Peyer's patch (tissue), 4 donors: ENCODE measurements around the gene CTXN2.

Source experiments
- POLR2A ChIP-seq, 2 donors: fragments of 450-650 bp; IDR thresholded peaks; one replicate each; pipeline ENCODE4 v1.5.1; 2017; ENCODE audit warnings: antibody characterized with exemption in 2 of 2, mild to moderate bottlenecking in 2 of 2, moderate library complexity in 2 of 2
- TF ChIP-seq, protein P1 (sequence below), 6 experiments: fragments of 450-650 bp in 4 of 6; fragments of 200-600 bp in 2 of 6; sonication (generic) in 1 of 6; IDR thresholded peaks; one replicate each; pipeline ENCODE4 v1.5.1; 2017 to 2019; ENCODE audit warnings: antibody characterized with exemption in 6 of 6, mild to moderate bottlenecking in 3 of 6, moderate library complexity in 1 of 6

DNA sequence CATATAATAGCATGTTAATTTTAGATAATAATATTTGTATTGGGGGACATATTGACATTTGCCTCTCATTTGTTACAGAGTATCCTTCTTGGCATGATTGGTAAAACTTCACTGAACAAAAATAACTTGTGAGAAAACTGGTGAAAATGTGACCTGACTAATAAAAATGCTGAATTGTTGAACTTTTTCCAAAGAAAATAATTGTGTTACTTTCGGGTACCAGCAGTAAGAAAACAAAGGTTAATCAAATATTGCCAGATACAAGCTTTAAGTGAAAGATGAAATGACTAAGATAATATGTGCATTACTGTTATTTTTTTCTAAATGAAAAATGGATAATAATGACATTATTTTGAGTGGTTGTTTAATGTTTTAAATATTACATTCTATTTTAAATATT, 29.8 kb downstream of the CTXN2 start:
- no peak for TF ChIP-seq POLR2A (IDR thresholded peaks at IDR 0.05)
- TF ChIP-seq, protein P1, sequence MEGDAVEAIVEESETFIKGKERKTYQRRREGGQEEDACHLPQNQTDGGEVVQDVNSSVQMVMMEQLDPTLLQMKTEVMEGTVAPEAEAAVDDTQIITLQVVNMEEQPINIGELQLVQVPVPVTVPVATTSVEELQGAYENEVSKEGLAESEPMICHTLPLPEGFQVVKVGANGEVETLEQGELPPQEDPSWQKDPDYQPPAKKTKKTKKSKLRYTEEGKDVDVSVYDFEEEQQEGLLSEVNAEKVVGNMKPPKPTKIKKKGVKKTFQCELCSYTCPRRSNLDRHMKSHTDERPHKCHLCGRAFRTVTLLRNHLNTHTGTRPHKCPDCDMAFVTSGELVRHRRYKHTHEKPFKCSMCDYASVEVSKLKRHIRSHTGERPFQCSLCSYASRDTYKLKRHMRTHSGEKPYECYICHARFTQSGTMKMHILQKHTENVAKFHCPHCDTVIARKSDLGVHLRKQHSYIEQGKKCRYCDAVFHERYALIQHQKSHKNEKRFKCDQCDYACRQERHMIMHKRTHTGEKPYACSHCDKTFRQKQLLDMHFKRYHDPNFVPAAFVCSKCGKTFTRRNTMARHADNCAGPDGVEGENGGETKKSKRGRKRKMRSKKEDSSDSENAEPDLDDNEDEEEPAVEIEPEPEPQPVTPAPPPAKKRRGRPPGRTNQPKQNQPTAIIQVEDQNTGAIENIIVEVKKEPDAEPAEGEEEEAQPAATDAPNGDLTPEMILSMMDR (IDR thresholded peaks at IDR 0.05), result no peak
